Vagina (tissue), 2 donors: Measurements from ENCODE around the gene HIVEP1. TPM values are rescaled to one million over a fixed set of nuclear protein-coding genes. Genes with fewer than 3 reads are reported as not detected.

Experiments
- DNase-seq, 2 donors: peaks; one replicate each; pipeline ENCODE4 v3.0.0-alpha.2; 2017; ENCODE audit errors: extremely low spot score in 2 of 2
- H3K27ac ChIP-seq: fragments of 200-600 bp; sonication (generic); one replicate; pipeline ENCODE4 v1.5.1; 2019
- H3K27me3 ChIP-seq: fragments of 200-600 bp; sonication (generic); one replicate; pipeline ENCODE4 v1.5.1; 2019
- H3K36me3 ChIP-seq, 2 donors: fragments of 200-600 bp; sonication (generic); one replicate each; pipeline ENCODE4 v1.5.1; 2017 to 2019
- H3K4me1 ChIP-seq: fragments of 200-600 bp; sonication (generic); one replicate; pipeline ENCODE4 v1.5.1; 2019
- H3K4me3 ChIP-seq, 2 donors: fragments of 200-600 bp; sonication (generic); 1 replicate in 1 of 2; 2 replicates in 1 of 2; pipeline ENCODE4 v1.5.1; 2016 to 2019
- H3K9me3 ChIP-seq: fragments of 200-600 bp; sonication (generic); one replicate; pipeline ENCODE4 v1.5.1; 2019
- CTCF ChIP-seq, 3 experiments: fragments of 450-650 bp in 2 of 3; fragments of 200-600 bp in 1 of 3; sonication (generic) in 1 of 3; IDR thresholded peaks; one replicate each; pipeline ENCODE4 v1.5.1; 2017 to 2019; ENCODE audit warnings: antibody characterized with exemption in 3 of 3, mild to moderate bottlenecking in 2 of 3, moderate library complexity in 2 of 3
- POLR2A ChIP-seq, 2 donors: fragments of 450-650 bp; IDR thresholded peaks; one replicate each; pipeline ENCODE4 v1.6.1; 2017; ENCODE audit warnings: antibody characterized with exemption in 2 of 2, mild to moderate bottlenecking in 2 of 2, moderate library complexity in 2 of 2
- POLR2AphosphoS5 ChIP-seq, 2 donors: sonication (generic); formaldehyde crosslinking; IDR thresholded peaks; one replicate each; pipeline ENCODE4 v1.9.0; 2017; ENCODE audit warnings: antibody characterized with exemption in 2 of 2, mild to moderate bottlenecking in 2 of 2, low read depth in 1 of 2; ENCODE audit not compliant: insufficient read depth in 1 of 2
- intact Hi-C: fragments of 100-400 bp; cut with DNase I; formaldehyde crosslinking; loops from one replicate; pipeline ENCODE4 v1.15.1; 2023
- total RNA-seq: library from RNA; depleted of rRNA; stranded (reverse); fragments of >200 nt; gene quantifications from one replicate; pipeline ENCODE4 v1.2.3, GENCODE V29; 2016

HIVEP1 gene
- total RNA-seq, 1 donor from 2014 or later = 36.1 TPM

DNA sequence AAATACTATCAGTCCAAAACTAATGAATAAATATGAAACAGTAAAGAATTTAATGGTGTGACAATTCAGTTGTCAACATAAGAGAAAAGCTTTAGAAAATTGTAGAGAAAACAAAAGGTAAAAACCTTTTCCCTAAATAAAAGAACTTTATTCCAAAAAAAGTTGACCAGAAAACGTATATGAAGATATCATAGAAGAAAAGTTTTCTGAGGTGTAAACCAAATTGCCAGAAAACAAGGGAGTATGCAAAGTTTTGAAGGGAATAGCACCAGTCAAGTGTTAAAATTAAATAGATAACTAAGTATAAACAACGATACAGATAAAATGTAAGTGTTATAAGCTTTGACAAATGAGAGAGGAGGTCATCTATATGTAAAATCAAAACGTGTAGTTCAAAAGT, 104.9 kb downstream of the HIVEP1 start:
- peaks cover 0 to 21% of the 10 kb centered on the region in 2 donors for H3K36me3 ChIP-seq
- DNase-seq = no peak
- no peaks in the 10 kb centered on the region for H3K27me3 ChIP-seq
- no peak overlapping the region for H3K4me3 ChIP-seq
- H3K4me1 ChIP-seq = no peaks in the 10 kb centered on the region
- TF ChIP-seq CTCF (IDR thresholded peaks at IDR 0.05) = no peak
- no peak for TF ChIP-seq POLR2AphosphoS5 (IDR thresholded peaks at IDR 0.05; ENCODE audit: insufficient read depth in 1 of 2, low read depth in 1 of 2)
- TF ChIP-seq POLR2A (IDR thresholded peaks at IDR 0.05) = no peak
- no peak overlapping the region for H3K27ac ChIP-seq
- no peaks in the 10 kb centered on the region for H3K9me3 ChIP-seq
- intact Hi-C loops = no loop called here

GRCh38 chr6:12118607-12119006, 106.5 kb downstream of the HIVEP1 start:
- H3K36me3 ChIP-seq = peaks cover 0 to 21% of the 10 kb centered on the region in 2 donors
- H3K4me1 ChIP-seq = no peaks in the 10 kb centered on the region
- intact Hi-C loops = no loop called here
- H3K4me3 ChIP-seq = no peak overlapping the region
- H3K27ac ChIP-seq = no peak overlapping the region
- no peak for DNase-seq
- no peaks in the 10 kb centered on the region for H3K9me3 ChIP-seq
- no peaks in the 10 kb centered on the region for H3K27me3 ChIP-seq
- TF ChIP-seq CTCF (IDR thresholded peaks at IDR 0.05) (no peak), POLR2A (IDR thresholded peaks at IDR 0.05) (no peak), POLR2AphosphoS5 (IDR thresholded peaks at IDR 0.05; ENCODE audit: insufficient read depth in 1 of 2, low read depth in 1 of 2) (no peak)

DNA sequence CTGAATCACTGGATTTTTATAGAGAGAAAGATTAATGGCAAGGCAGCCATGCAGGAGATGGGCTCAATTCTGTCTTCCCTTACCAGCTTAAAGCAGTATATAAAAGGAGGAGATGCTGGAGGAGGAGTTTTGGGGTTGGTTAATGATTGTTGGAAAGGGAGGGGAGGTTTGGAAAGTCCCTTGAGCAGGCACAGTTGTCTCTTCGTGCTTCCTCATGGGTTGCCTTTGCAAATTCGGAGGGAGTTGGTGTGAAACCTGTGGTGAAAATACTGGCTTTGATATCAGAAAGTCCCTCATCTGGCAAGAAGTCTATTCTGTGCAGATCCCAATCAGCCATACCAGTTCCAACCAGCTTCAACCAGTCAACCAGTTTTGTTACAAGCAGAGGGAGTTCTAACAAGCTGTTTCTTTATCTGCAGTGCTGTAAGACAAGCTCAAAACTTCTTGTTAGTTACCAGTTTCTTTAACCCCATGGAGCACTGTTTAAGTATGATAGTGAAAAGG, 107.0 kb downstream of the HIVEP1 start:
- H3K9me3 ChIP-seq = no peaks in the 10 kb centered on the region
- H3K27ac ChIP-seq = no peak overlapping the region
- TF ChIP-seq POLR2A (IDR thresholded peaks at IDR 0.05) = no peak
- TF ChIP-seq POLR2AphosphoS5 (IDR thresholded peaks at IDR 0.05; ENCODE audit: insufficient read depth in 1 of 2, low read depth in 1 of 2) = no peak
- no peak for TF ChIP-seq CTCF (IDR thresholded peaks at IDR 0.05)
- no peaks in the 10 kb centered on the region for H3K27me3 ChIP-seq
- no peaks in the 10 kb centered on the region for H3K4me1 ChIP-seq
- H3K4me3 ChIP-seq = no peak overlapping the region
- intact Hi-C loops = no loop called here
- no peak for DNase-seq
- peaks cover 0 to 21% of the 10 kb centered on the region in 2 donors for H3K36me3 ChIP-seq

DNA sequence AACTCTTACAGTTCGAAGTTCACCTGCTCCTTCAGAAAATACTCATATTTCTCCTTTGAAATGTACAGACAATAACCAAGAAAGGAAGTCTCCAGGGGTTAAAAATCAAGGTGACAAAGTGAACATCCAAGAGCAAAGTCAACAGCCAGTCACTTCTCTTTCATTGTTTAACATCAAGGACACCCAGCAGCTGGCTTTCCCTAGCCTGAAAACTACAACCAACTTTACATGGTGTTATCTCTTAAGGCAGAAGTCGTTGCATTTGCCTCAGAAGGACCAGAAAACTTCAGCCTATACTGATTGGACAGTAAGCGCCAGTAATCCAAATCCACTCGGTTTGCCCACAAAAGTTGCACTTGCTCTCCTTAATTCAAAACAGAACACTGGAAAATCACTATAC, 113.3 kb downstream of the HIVEP1 start:
- Histone ChIP-seq H3K4me1 (no peaks in the 10 kb centered on the region), H3K4me3 (no peak overlapping the region), H3K27ac (no peak overlapping the region), H3K27me3 (no peaks in the 10 kb centered on the region), H3K9me3 (no peaks in the 10 kb centered on the region), H3K36me3 (peaks cover 0 to 14% of the 10 kb centered on the region in 2 donors)
- TF ChIP-seq CTCF (IDR thresholded peaks at IDR 0.05) (no peak), POLR2AphosphoS5 (IDR thresholded peaks at IDR 0.05; ENCODE audit: insufficient read depth in 1 of 2, low read depth in 1 of 2) (no peak), POLR2A (IDR thresholded peaks at IDR 0.05) (no peak)
- no peak for DNase-seq
- intact Hi-C loops = no loop called here

DNA sequence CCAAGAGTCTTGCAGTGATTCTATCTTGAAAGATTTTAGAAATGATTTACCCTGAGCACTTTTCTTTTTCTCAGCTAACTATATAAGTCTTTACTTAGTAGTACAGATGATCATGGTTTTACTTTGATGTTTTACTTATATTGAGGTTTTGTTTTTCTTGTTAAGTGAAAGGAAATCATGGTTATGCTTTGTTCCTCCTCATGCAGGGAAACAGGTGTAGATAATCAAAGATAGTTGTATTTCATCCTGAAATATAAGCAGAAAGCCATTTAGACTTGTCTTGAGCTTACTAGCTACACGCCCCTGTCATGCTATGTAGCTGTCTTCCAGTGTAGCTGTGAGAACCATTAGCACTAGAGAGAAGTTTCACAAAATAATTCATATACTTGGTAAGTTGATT, 113.9 kb downstream of the HIVEP1 start:
- intact Hi-C loops = no loop called here
- no peak overlapping the region for H3K4me3 ChIP-seq
- TF ChIP-seq CTCF (IDR thresholded peaks at IDR 0.05) = no peak
- TF ChIP-seq POLR2A (IDR thresholded peaks at IDR 0.05) = no peak
- no peak for TF ChIP-seq POLR2AphosphoS5 (IDR thresholded peaks at IDR 0.05; ENCODE audit: insufficient read depth in 1 of 2, low read depth in 1 of 2)

More for the DNA sequence above, 113.9 kb downstream of the HIVEP1 start:
- Histone ChIP-seq H3K9me3 (no peaks in the 10 kb centered on the region), H3K27me3 (no peaks in the 10 kb centered on the region), H3K27ac (no peak overlapping the region), H3K36me3 (peaks cover 0 to 8% of the 10 kb centered on the region in 2 donors), H3K4me1 (no peaks in the 10 kb centered on the region)
- no peak for DNase-seq
